Superior temporal gyrus (tissue), 1 donor: ENCODE measurements around the gene GLS.
"Not testable (repeated sequence)": the region's sequence is repeated elsewhere in the genome, so short reads cannot be mapped to it uniquely, and the experiment has no call there.

ENCODE experiments used
- DNase-seq: peaks from one replicate; pipeline ENCODE4 v3.0.0-alpha.2; 2016; ENCODE audit errors: extremely low spot score

The GLS gene

GRCh38 chr2:190880378-190881083 lies at the start of gene GLS:
Gene GLS, plus strand, starts transcription at chr2:190880821. Its CDS starts 264 bp downstream, at chr2:190881085.
- peak; percentile 99 for DNase-seq

GRCh38 chr2:190831941-190832340 lies 48.7 kb upstream of the GLS start:
- no peak for DNase-seq

DNA sequence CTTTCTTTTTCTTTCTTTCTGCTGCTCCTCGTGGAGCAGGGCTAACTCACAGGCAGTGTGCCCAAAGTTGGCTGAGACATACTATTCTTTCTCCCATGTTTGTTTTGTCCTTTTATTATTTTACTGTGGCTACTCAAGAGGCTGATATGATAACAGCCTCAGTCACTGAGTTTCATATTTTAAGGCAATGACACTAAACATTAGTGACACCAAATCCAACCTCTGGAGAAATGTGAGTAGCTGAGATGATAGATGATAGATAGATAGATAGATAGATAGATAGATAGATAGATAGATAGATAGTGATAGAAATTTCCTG lies 45.8 kb upstream of the GLS start:
- DNase-seq: no peak

DNA sequence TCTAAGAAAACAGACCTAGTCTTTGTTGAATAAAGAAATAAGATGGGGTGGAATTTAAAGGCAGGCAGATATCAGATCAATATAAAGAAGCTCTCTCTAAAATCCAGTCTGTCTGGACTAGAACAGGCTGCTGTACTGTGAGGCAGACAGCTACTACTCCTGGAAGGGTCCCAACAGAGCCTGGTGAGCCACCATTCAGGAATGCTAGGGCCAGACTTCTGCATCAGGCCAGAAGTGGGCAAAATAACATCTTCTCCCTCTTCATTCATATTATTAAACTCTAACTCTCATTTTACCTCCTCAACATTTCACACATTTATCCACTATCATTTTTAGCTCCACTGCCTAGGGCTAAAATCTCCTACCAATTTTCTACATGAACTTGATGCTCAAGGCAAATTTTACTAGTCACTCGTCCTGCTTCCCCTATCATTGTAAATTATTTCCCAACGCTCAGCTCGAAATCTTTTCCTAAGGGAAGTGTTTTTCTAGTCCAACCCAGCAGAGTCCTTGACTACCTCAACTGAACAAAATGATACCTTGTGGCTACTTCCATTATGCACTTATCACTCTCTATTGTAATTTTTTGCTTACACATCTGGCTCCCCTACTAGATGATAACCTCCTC lies 45.2 kb upstream of the GLS start:
- DNase-seq: no peak

DNA sequence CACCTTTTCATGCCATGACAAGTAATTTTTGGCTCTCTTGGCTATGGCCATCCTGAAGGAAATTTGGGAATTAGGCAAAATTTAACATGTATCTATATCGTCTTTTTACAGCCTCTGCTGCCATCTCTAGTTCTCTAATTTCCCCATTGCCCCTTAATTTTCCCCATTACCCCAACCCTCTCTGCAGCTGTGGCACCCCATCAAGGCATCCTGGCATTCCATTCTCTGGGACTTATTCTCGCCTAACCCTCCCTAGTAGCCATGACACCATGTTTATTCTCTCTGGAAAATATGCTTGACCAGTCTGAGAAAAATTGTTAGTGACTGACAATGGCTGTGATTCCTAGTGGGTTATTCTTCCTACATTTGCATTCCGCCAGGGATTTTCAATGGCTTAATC lies 43.9 kb upstream of the GLS start:
- DNase-seq: no peak

DNA sequence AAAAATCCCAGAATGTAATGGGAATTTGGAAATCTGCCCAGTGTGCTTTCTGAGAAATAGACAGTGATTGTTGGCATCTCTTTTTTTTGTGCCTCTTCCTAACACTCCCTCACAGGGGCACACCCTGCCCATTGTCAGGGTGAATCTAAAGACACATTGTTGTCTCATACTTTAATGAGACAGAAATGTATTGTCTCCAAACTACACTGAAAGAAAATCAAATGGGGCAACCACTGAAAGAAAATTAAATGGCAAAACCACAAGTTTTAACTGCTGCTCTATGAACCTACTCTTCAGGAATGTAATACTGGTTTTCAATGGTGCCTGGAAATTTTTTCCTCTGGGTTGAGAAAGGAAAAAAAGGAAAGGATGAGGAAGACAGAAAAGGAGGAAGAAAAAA lies 43.2 kb upstream of the GLS start:
- no peak for DNase-seq

DNA sequence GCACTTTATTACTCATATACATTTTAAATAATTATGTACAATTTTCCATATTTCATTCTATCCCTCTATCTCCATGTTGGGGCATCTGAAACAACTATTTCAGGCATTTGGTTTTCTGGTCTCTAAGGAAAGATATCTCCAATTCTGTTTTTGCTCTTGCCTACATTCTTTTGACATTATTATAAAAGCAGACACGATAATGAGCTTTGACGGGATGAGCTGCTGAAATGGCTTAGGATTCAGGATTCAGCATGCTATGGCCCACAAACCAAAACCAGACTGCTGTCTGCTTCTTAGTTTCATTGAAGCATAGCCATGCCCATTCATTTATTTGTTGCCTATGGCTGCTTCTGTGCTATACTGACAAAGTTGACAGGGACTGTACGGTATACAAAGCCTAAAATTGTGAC lies 42.7 kb upstream of the GLS start:
- no peak for DNase-seq

GRCh38 chr2:190838492-190838910 lies 42.1 kb upstream of the GLS start:
- no peak for DNase-seq

- DNase-seq: no peak
Measured at GRCh38 chr2:190840569-190841172, 40.0 kb upstream of the GLS start.

DNA sequence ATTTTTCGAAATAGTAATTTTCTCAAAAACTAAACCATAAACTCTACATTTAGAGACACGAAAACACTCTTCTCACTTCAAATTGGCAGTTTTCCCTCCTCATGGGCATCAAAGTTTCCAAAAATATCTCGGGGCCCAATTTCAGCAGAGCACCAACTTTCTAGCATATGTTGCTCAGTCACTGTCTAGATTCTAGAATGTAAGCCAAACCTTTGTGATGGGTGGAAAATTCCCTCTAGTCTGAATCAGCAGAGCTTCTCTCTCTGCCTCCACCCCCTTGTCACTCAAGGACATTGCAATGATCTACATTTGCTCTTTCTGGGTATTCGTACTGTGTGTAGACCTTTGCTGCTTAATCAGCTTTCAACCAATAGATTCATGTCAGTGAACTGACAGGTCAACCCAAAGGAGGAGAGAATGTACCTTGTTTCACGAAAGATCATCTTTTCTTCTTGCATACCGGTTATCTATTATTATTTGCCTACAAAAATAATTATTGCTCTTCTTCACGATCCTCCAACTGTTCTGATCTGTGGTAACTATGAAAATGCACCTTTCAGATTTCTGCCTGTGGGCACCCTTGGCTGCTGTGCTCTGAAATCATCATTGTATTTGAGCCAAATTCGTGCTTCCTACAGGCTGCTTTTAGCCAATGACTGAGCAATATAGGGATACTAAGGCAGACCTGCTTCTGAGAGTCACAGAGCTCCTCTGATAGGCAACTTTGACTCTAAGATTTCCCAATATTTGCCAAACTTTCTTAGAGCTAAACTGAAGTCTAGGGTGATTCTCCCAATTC lies 38.7 kb upstream of the GLS start:
- peak; percentile 85 for DNase-seq

GRCh38 chr2:190842606-190843104 lies 38.0 kb upstream of the GLS start:
- no peak for DNase-seq

- no peak for DNase-seq
Measured at GRCh38 chr2:190843890-190844699, 36.5 kb upstream of the GLS start.

GRCh38 chr2:190844700-190845401 lies 35.8 kb upstream of the GLS start:
- DNase-seq: no peak

DNA sequence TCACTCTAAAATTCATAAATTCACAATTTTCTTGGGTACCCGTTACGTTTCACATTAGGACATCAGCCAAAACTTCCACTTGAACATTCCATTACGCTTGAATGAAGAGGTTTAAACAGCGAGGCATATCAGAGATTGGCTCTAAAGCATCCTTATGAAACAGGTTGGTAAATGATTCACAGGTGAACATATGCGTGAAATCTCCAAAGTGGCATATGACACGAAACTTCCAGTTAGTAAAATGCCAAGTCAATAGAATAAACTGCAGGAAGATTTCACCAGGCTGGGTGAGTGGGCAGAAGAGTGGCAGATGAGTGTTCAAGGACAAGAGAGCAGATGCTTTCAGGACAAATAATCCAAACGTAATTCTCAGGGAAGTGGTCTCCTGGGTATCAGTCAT lies 33.9 kb upstream of the GLS start:
- no peak for DNase-seq

- DNase-seq: no peak
Measured at GRCh38 chr2:190847504-190848081, 33.0 kb upstream of the GLS start.

GRCh38 chr2:190849774-190850173 lies 30.8 kb upstream of the GLS start:
- DNase-seq: no peak

GRCh38 chr2:190853022-190853421 lies 27.6 kb upstream of the GLS start:
- not testable (repeated sequence) for DNase-seq

DNA sequence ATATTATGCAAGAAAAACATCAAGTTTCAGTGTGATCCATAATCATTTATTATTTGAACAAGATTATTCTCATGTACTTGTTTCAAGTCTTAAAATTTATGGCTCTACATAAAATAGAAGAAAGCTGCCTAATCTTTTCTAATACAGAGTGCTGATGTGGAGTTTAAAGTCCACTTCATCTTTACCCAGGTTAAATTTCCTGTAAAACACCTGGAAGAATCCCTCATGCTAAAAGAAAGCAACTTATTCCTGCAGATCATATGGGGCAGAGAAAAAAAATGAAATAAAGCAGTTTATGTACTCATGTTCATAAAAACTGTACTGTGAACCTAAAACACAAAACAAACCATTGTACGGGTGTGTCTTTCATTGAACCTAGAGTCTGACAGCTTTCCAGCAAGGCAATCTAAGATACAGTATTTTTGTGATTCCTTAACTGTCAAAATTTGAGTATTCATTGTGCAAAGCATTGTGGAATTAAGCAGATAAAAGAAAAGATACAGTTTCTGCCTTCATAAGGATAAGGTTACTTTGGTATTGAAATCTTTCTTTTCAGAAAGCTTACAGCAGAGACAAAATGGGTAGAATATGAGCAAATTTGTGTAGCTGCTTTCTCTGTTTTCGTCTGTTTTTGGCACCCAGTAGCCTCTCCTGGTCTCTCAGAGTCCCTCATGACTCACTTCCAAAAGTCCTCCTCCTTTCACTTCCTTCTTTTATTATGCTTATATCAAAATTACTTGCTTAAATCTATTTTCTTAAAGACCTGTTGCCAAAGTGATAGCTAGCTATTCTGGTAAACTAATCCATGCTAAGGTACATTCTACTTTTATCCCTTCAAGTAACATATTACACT lies 26.9 kb upstream of the GLS start:
- DNase-seq: no peak

DNA sequence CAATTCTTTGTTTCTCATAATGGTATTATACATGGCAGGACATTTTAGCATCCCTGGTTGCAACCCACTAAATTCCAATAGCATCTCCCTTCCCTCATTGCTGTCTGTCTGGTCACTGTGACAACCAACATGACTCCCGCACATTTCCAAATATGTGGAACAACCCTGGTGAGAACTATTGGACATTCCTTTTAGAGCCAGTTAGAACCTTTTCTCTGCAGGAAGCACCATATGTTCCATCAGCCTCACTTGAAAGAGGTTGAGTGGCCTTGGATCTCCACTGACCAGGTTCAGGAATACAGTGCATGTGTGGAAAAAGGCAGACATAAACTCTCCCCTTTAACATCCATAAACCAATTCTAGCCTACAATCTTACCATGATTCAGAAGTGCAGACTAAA lies 25.9 kb upstream of the GLS start:
- no peak for DNase-seq

GRCh38 chr2:190855245-190855644 lies 25.4 kb upstream of the GLS start:
- no peak for DNase-seq
